NCI-H526 treated with DMSO at 0.1 percent for 48 hours (cell line): ENCODE results near the gene NAA35.
"Not testable (repeated sequence)": the region's sequence is repeated elsewhere in the genome, so short reads cannot be mapped to it uniquely, and the experiment has no call there.

Experiments
- DNase-seq: peaks from one replicate; lab custom pipeline; 2025; lab: John Stamatoyannopoulos, UW

NAA35 gene

GRCh38 chr9:86034863-86035734, 94.2 kb downstream of the NAA35 start:
- peak; percentile 4 for DNase-seq

- DNase-seq, result no peak
These were observed 95.0 kb downstream of the NAA35 start for GRCh38 chr9:86035827-86036440.

- no peak for DNase-seq
These were observed 95.6 kb downstream of the NAA35 start for GRCh38 chr9:86036555-86036954.

GRCh38 chr9:86039991-86040860, 99.3 kb downstream of the NAA35 start:
- no peak for DNase-seq

GRCh38 chr9:86040861-86041155, 99.9 kb downstream of the NAA35 start:
- DNase-seq, result no peak

- no peak for DNase-seq
These were observed 100.4 kb downstream of the NAA35 start for GRCh38 chr9:86041311-86041741.

GRCh38 chr9:86042199-86042978, 101.4 kb downstream of the NAA35 start:
- DNase-seq, result no peak

GRCh38 chr9:86043586-86043985, 102.6 kb downstream of the NAA35 start:
- DNase-seq, result no peak

- no peak for DNase-seq
These were observed 103.1 kb downstream of the NAA35 start for GRCh38 chr9:86043999-86044398.

GRCh38 chr9:86045654-86046053, 104.7 kb downstream of the NAA35 start:
- DNase-seq, result no peak

GRCh38 chr9:86046071-86046636, 105.2 kb downstream of the NAA35 start:
- no peak for DNase-seq

GRCh38 chr9:86046930-86047341, 106.0 kb downstream of the NAA35 start:
- no peak for DNase-seq

- no peak for DNase-seq
These were observed 106.4 kb downstream of the NAA35 start for GRCh38 chr9:86047361-86047760.

GRCh38 chr9:86048018-86048742, 107.2 kb downstream of the NAA35 start:
- not testable (repeated sequence) for DNase-seq

- DNase-seq, result no peak
These were observed 111.9 kb downstream of the NAA35 start for GRCh38 chr9:86052556-86053468.

- no peak for DNase-seq
These were observed 113.7 kb downstream of the NAA35 start for GRCh38 chr9:86054695-86055094.

- no peak for DNase-seq
These were observed 116.5 kb downstream of the NAA35 start for GRCh38 chr9:86057491-86057890.

- DNase-seq, result no peak
These were observed 121.2 kb downstream of the NAA35 start for GRCh38 chr9:86061972-86062739.
